ENCODE measurements around the gene DKC1.
"Not testable (repeated sequence)": the region's sequence is repeated elsewhere in the genome, so short reads cannot be mapped to it uniquely, and the experiment has no call there.

Gene DKC1

DNA sequence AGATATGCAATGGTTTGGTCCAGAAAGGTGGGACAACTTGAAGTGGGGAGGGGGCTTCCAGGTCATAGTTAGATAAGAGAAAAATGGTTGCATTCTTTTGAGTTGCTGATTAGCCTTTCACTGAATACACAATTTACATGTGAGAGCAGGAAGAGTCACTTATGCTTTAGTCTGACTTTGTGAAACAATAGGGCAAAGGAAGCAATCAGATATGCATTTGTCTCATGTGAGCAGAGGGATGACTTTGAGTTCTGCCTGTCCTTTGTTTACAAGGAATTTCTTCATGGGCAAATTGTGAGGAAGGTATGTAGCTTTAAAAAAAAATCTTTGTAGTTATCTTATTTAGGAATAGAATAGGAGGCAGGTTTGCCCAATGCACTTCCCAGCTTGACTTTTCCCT, 58.9 kb downstream of the DKC1 start:
- H3K36me3 ChIP-seq (ENCODE audit: control insufficient read depth, insufficient read depth, low read length): no peaks in the 10 kb centered on the region
- H3K9me3 ChIP-seq (ENCODE audit: control insufficient read depth, low read length): no peaks in the 10 kb centered on the region
- no peak overlapping the region for H3K4me3 ChIP-seq (ENCODE audit: extremely low read depth, insufficient read depth, low read length, poor library complexity, severe bottlenecking)
- H3K4me1 ChIP-seq (ENCODE audit: control insufficient read depth, insufficient read depth, low read length, poor library complexity, severe bottlenecking): no peaks in the 10 kb centered on the region
- no peak overlapping the region for H3K27ac ChIP-seq (ENCODE audit: low read depth, low read length, severe bottlenecking)

- H3K4me3 ChIP-seq (ENCODE audit: extremely low read depth, insufficient read depth, low read length, poor library complexity, severe bottlenecking): no peak overlapping the region
- H3K36me3 ChIP-seq (ENCODE audit: control insufficient read depth, insufficient read depth, low read length): no peaks in the 10 kb centered on the region
- H3K27ac ChIP-seq (ENCODE audit: low read depth, low read length, severe bottlenecking): no peak overlapping the region
- no peaks in the 10 kb centered on the region for H3K4me1 ChIP-seq (ENCODE audit: control insufficient read depth, insufficient read depth, low read length, poor library complexity, severe bottlenecking)
- WGBS, 2 experiments (ENCODE audit: insufficient coverage in 2 of 2): 79 to 80% methylated on average over 1 to 2 of the region's 3 CpGs
- H3K9me3 ChIP-seq (ENCODE audit: control insufficient read depth, low read length): no peaks in the 10 kb centered on the region
These were observed 59.4 kb downstream of the DKC1 start for GRCh38 chrX:154822029-154822428.

DNA sequence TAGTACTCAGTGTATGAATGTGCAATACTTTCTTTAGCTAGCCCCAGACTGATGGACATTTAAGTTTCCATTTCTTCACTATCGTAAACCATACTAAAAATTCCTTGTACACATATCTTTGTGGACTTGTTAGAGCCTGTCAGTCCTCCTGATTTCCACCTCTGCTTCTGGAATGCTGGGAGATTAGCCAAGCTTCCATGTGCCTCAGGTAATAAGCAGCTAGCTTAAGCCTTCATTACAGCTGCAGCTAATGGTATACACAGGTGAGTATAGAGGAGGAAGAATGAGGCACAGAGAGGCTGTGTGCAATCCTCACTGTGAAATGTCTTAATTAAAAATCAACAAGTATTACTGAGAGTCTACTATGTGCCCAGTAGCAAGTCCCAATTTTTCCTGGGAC, 62.0 kb downstream of the DKC1 start:
- H3K9me3 ChIP-seq (ENCODE audit: control insufficient read depth, low read length): no peaks in the 10 kb centered on the region
- no CpG with 5 or more reads among the region's 1 CpG for WGBS, 2 experiments (ENCODE audit: insufficient coverage in 2 of 2)
- H3K4me1 ChIP-seq (ENCODE audit: control insufficient read depth, insufficient read depth, low read length, poor library complexity, severe bottlenecking): no peaks in the 10 kb centered on the region
- no peak overlapping the region for H3K27ac ChIP-seq (ENCODE audit: low read depth, low read length, severe bottlenecking)
- no peak overlapping the region for H3K4me3 ChIP-seq (ENCODE audit: extremely low read depth, insufficient read depth, low read length, poor library complexity, severe bottlenecking)
- no peaks in the 10 kb centered on the region for H3K36me3 ChIP-seq (ENCODE audit: control insufficient read depth, insufficient read depth, low read length)

- not testable (repeated sequence) for H3K4me3 ChIP-seq (ENCODE audit: extremely low read depth, insufficient read depth, low read length, poor library complexity, severe bottlenecking); H3K4me1 ChIP-seq (ENCODE audit: control insufficient read depth, insufficient read depth, low read length, poor library complexity, severe bottlenecking); H3K36me3 ChIP-seq (ENCODE audit: control insufficient read depth, insufficient read depth, low read length); H3K9me3 ChIP-seq (ENCODE audit: control insufficient read depth, low read length); H3K27ac ChIP-seq (ENCODE audit: low read depth, low read length, severe bottlenecking)
- WGBS, 2 experiments (ENCODE audit: insufficient coverage in 2 of 2): no CpG with 5 or more reads among the region's 3 CpGs
These were observed 62.9 kb downstream of the DKC1 start for GRCh38 chrX:154825586-154825985.

Data from mesodermal cell (in vitro differentiated cells).